Measurements from ENCODE around the gene TRPV6. TPM values are rescaled to one million over a fixed set of nuclear protein-coding genes. Genes with fewer than 3 reads are reported as not detected.

TRPV6 gene
- total RNA-seq, 1 experiment from 2014 or later = not detected

GRCh38 chr7:142886866-142887265 is 1.3 kb upstream of the TRPV6 start:
- no peak for DNase-seq (ENCODE audit: low read depth)

GRCh38 chr7:142884286-142884640 is 1.3 kb downstream of the TRPV6 start:
- DNase-seq (ENCODE audit: low read depth) = no peak

GRCh38 chr7:142883571-142884285 is 1.8 kb downstream of the TRPV6 start:
- DNase-seq (ENCODE audit: low read depth) = no peak

GRCh38 chr7:142883145-142883544 is 2.4 kb downstream of the TRPV6 start:
- no peak for DNase-seq (ENCODE audit: low read depth)

- no peak for DNase-seq (ENCODE audit: low read depth)
These were observed 3.2 kb downstream of the TRPV6 start for GRCh38 chr7:142882338-142882678.

GRCh38 chr7:142881586-142882337 is 3.8 kb downstream of the TRPV6 start:
- DNase-seq (ENCODE audit: low read depth) = no peak

GRCh38 chr7:142880876-142881505 is 4.6 kb downstream of the TRPV6 start:
- DNase-seq (ENCODE audit: low read depth) = peak; percentile 18

GRCh38 chr7:142879060-142879459 is 6.5 kb downstream of the TRPV6 start:
- DNase-seq (ENCODE audit: low read depth) = no peak

- no peak for DNase-seq (ENCODE audit: low read depth)
These were observed 7.2 kb downstream of the TRPV6 start for GRCh38 chr7:142878315-142878714.

GRCh38 chr7:142876991-142877910 is 8.3 kb downstream of the TRPV6 start:
- DNase-seq (ENCODE audit: low read depth) = no peak

GRCh38 chr7:142876236-142876960 is 9.1 kb downstream of the TRPV6 start:
- no peak for DNase-seq (ENCODE audit: low read depth)

- DNase-seq (ENCODE audit: low read depth) = no peak
These were observed 10.1 kb downstream of the TRPV6 start for GRCh38 chr7:142875456-142875855.

GRCh38 chr7:142874837-142875236 is 10.7 kb downstream of the TRPV6 start:
- DNase-seq (ENCODE audit: low read depth) = no peak

GRCh38 chr7:142874409-142874808 is 11.1 kb downstream of the TRPV6 start:
- DNase-seq (ENCODE audit: low read depth) = no peak

GRCh38 chr7:142873871-142874270 is 11.7 kb downstream of the TRPV6 start:
- DNase-seq (ENCODE audit: low read depth) = no peak

GRCh38 chr7:142873281-142873784 is 12.2 kb downstream of the TRPV6 start:
- DNase-seq (ENCODE audit: low read depth) = peak; percentile 47

GRCh38 chr7:142872106-142872675 is 13.4 kb downstream of the TRPV6 start:
- no peak for DNase-seq (ENCODE audit: low read depth)

GRCh38 chr7:142871260-142872105 is 14.1 kb downstream of the TRPV6 start:
- DNase-seq (ENCODE audit: low read depth) = no peak

GRCh38 chr7:142870566-142871259 is 14.8 kb downstream of the TRPV6 start:
- DNase-seq (ENCODE audit: low read depth) = no peak

All from HT1080 (cell line).